ENCODE results near the gene C17orf100.

- TF ChIP-seq, protein P1, sequence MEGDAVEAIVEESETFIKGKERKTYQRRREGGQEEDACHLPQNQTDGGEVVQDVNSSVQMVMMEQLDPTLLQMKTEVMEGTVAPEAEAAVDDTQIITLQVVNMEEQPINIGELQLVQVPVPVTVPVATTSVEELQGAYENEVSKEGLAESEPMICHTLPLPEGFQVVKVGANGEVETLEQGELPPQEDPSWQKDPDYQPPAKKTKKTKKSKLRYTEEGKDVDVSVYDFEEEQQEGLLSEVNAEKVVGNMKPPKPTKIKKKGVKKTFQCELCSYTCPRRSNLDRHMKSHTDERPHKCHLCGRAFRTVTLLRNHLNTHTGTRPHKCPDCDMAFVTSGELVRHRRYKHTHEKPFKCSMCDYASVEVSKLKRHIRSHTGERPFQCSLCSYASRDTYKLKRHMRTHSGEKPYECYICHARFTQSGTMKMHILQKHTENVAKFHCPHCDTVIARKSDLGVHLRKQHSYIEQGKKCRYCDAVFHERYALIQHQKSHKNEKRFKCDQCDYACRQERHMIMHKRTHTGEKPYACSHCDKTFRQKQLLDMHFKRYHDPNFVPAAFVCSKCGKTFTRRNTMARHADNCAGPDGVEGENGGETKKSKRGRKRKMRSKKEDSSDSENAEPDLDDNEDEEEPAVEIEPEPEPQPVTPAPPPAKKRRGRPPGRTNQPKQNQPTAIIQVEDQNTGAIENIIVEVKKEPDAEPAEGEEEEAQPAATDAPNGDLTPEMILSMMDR (IDR thresholded peaks at IDR 0.05; ENCODE audit: insufficient read depth, low read length, poor library complexity, severe bottlenecking) = no peak
- no peak for TF ChIP-seq EZH2phosphoT487 (conservative IDR thresholded peaks at IDR 0.05; ENCODE audit: low read length)
These were observed 44.0 kb downstream of the C17orf100 start for GRCh38 chr17:6695565-6695964.
